ENCODE data around the gene SLC5A6.

SLC5A6 gene

GRCh38 chr2:27251766-27252165 is 39.7 kb upstream of the SLC5A6 start:
- TF ChIP-seq CTCF (IDR thresholded peaks at IDR 0.05; ENCODE audit: extremely low read depth, insufficient read depth, missing control alignments), result no peak
- no peak for DNase-seq (ENCODE audit: low spot score)
- in situ Hi-C loops (cut with MboI; ENCODE audit: low pct_unique_long_range_greater_than_20kb, low sequenced_read_pairs, unreplicated experiment), result no loop called here

GRCh38 chr2:27250652-27251379 is 38.7 kb upstream of the SLC5A6 start:
- in situ Hi-C loops (cut with MboI; ENCODE audit: low pct_unique_long_range_greater_than_20kb, low sequenced_read_pairs, unreplicated experiment), result no loop called here
- DNase-seq (ENCODE audit: low spot score), result no peak
- no peak for TF ChIP-seq CTCF (IDR thresholded peaks at IDR 0.05; ENCODE audit: extremely low read depth, insufficient read depth, missing control alignments)

GRCh38 chr2:27249891-27250651 is 38.0 kb upstream of the SLC5A6 start:
- DNase-seq (ENCODE audit: low spot score), result peak; percentile 82
- in situ Hi-C loops (cut with MboI; ENCODE audit: low pct_unique_long_range_greater_than_20kb, low sequenced_read_pairs, unreplicated experiment), result no loop called here
- TF ChIP-seq CTCF (IDR thresholded peaks at IDR 0.05; ENCODE audit: extremely low read depth, insufficient read depth, missing control alignments), result peak; percentile 86

- TF ChIP-seq CTCF (IDR thresholded peaks at IDR 0.05; ENCODE audit: extremely low read depth, insufficient read depth, missing control alignments), result no peak
- in situ Hi-C loops (cut with MboI; ENCODE audit: low pct_unique_long_range_greater_than_20kb, low sequenced_read_pairs, unreplicated experiment), result no loop called here
- DNase-seq (ENCODE audit: low spot score), result no peak
These were observed 37.3 kb upstream of the SLC5A6 start for GRCh38 chr2:27249159-27249890.

- in situ Hi-C loops (cut with MboI; ENCODE audit: low pct_unique_long_range_greater_than_20kb, low sequenced_read_pairs, unreplicated experiment), result no loop called here
- no peak for DNase-seq (ENCODE audit: low spot score)
- TF ChIP-seq CTCF (IDR thresholded peaks at IDR 0.05; ENCODE audit: extremely low read depth, insufficient read depth, missing control alignments), result no peak
These were observed 35.8 kb upstream of the SLC5A6 start for GRCh38 chr2:27247893-27248292.

- DNase-seq (ENCODE audit: low spot score), result no peak
- no peak for TF ChIP-seq CTCF (IDR thresholded peaks at IDR 0.05; ENCODE audit: extremely low read depth, insufficient read depth, missing control alignments)
- in situ Hi-C loops (cut with MboI; ENCODE audit: low pct_unique_long_range_greater_than_20kb, low sequenced_read_pairs, unreplicated experiment), result no loop called here
These were observed 33.6 kb upstream of the SLC5A6 start for GRCh38 chr2:27245626-27246025.

Data from GM13977 (cell line).